Omental fat pad (tissue), 4 donors: ENCODE measurements around the gene RELL2. TPM values are rescaled to one million over a fixed set of nuclear protein-coding genes. Genes with fewer than 3 reads are reported as not detected.

ENCODE experiments used
- ATAC-seq: fragments of 150-250 bp; one replicate; pipeline ENCODE4 v1.9.1; 2016; ENCODE audit warnings: mild to moderate bottlenecking, moderate library complexity; ENCODE audit not compliant: low FRiP score
- DNase-seq: peaks from one replicate; pipeline ENCODE4 v3.0.0-alpha.2; 2019; ENCODE audit warnings: low spot score
- CTCF ChIP-seq, 3 donors: fragments of 450-650 bp; IDR thresholded peaks; one replicate each; pipeline ENCODE4 v1.5.1; 2016 to 2017; ENCODE audit warnings: antibody characterized with exemption in 3 of 3, mild to moderate bottlenecking in 3 of 3, moderate library complexity in 2 of 3
- total RNA-seq, 4 donors: library from RNA; depleted of rRNA; stranded (reverse); fragments of >200 nt; gene quantifications; one replicate each; pipeline ENCODE4 v1.1.0, GENCODE V29; 2016

The RELL2 gene
- total RNA-seq, 4 donors from 2014 or later, result 1.0 to 4.3 (median 2.9) TPM

- DNase-seq (no peak), ATAC-seq (no peak)
- TF ChIP-seq CTCF (IDR thresholded peaks at IDR 0.05), result no peak
Observed at GRCh38 chr5:141633871-141634561, 2.8 kb upstream of the RELL2 start.

- no peak for TF ChIP-seq CTCF (IDR thresholded peaks at IDR 0.05)
- DNase-seq (no peak), ATAC-seq (no peak)
Observed at GRCh38 chr5:141634720-141635119, 2.1 kb upstream of the RELL2 start.

GRCh38 chr5:141635646-141636045 lies 1.2 kb upstream of the RELL2 start:
- no peak for TF ChIP-seq CTCF (IDR thresholded peaks at IDR 0.05)
- ATAC-seq (no peak), DNase-seq (no peak)

- ATAC-seq (no peak), DNase-seq (no peak)
- no peak for TF ChIP-seq CTCF (IDR thresholded peaks at IDR 0.05)
Observed at GRCh38 chr5:141636106-141636412, 738 bp upstream of the RELL2 start.

GRCh38 chr5:141637123-141637766 lies 448 bp downstream of the RELL2 start:
- no peak for TF ChIP-seq CTCF (IDR thresholded peaks at IDR 0.05)
- DNase-seq (no peak), ATAC-seq (peak; percentile 31)

- no peak for TF ChIP-seq CTCF (IDR thresholded peaks at IDR 0.05)
- no peak for DNase-seq
- ATAC-seq, result no peak
Observed at GRCh38 chr5:141637767-141638419, 1.1 kb downstream of the RELL2 start.

- ATAC-seq (no peak), DNase-seq (no peak)
- TF ChIP-seq CTCF (IDR thresholded peaks at IDR 0.05), result no peak
Observed at GRCh38 chr5:141638771-141639170, 2.0 kb downstream of the RELL2 start.
